Neural progenitor cell (in vitro differentiated cells): ENCODE results near the gene PRPH.

Experiments
- EZH2 ChIP-seq: fragments of 200-600 bp; sonication (generic); IDR thresholded peaks from 2 replicates; pipeline ENCODE4 v1.6.1; 2017; ENCODE audit warnings: antibody characterized with exemption, mild to moderate bottlenecking, moderate library complexity
- EZH2phosphoT487 ChIP-seq: fragments of 200-600 bp; sonication (generic); IDR thresholded peaks from 2 replicates; pipeline ENCODE4 v1.6.1; 2017; ENCODE audit warnings: antibody characterized with exemption
- TF ChIP-seq, protein P1 (sequence below): fragments of 200-600 bp; sonication (generic); IDR thresholded peaks from 2 replicates; pipeline ENCODE4 v1.5.1; 2017; ENCODE audit warnings: antibody characterized with exemption, mild to moderate bottlenecking

DNA sequence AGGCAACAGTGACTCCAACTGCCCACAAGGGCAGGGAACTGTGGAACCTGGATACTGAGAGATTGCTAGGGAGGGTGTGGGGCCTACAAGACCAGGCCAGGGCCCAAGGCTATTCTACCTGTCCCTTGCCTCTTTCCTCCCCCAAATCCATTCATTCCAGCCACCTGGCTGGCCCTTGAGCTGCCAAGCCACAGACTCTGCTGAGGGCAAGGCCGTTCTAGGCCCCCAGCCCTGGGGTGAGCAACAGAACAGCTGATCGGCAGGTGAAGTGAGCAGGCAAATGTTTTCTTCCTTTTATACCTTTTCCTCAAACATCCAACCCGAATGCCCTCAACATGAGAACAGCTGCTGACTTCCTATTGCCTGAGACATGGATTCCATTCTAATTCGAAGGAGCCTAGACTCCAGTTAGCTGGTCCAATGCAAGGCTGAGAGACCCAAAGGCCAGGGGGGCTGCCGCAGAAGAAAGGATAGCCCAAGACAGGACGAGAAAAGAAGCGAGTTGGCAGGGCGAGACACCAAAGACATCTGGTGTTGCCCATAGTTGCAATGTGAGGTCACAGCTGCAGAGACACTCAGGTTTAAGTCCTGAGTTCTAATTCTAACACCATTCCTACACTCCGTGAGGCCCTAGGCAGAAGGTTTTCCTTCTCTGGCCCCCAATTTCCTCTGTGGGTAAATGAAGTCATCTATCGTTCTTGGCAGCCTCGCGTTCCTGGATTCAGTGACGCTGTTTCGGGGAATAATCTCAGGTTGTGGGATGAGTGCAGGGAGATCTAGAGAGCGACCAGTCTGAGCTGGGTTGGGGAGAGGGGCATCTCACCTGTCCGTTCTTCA is 40.4 kb downstream of the PRPH start:
- TF ChIP-seq, protein P1, sequence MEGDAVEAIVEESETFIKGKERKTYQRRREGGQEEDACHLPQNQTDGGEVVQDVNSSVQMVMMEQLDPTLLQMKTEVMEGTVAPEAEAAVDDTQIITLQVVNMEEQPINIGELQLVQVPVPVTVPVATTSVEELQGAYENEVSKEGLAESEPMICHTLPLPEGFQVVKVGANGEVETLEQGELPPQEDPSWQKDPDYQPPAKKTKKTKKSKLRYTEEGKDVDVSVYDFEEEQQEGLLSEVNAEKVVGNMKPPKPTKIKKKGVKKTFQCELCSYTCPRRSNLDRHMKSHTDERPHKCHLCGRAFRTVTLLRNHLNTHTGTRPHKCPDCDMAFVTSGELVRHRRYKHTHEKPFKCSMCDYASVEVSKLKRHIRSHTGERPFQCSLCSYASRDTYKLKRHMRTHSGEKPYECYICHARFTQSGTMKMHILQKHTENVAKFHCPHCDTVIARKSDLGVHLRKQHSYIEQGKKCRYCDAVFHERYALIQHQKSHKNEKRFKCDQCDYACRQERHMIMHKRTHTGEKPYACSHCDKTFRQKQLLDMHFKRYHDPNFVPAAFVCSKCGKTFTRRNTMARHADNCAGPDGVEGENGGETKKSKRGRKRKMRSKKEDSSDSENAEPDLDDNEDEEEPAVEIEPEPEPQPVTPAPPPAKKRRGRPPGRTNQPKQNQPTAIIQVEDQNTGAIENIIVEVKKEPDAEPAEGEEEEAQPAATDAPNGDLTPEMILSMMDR, result no peak
- TF ChIP-seq EZH2, result no peak
- TF ChIP-seq EZH2phosphoT487, result no peak
